Sigmoid colon (tissue), 7 donors: ENCODE data around the gene HDAC9. TPM values are rescaled to one million over a fixed set of nuclear protein-coding genes. Genes with fewer than 3 reads are reported as not detected.
A peak's percentile ranks its signal among the peaks of the same experiment; 100 is the strongest.

ENCODE experiments used
- DNase-seq: peaks from one replicate; pipeline ENCODE4 v3.0.0-alpha.2; 2019
- H3K27ac ChIP-seq, 4 donors: fragments of 200-600 bp; sonication (generic); one replicate each; pipeline ENCODE4 v1.5.1; 2016 to 2019; ENCODE audit warnings: mild to moderate bottlenecking in 1 of 4
- H3K27me3 ChIP-seq, 3 donors: fragments of 200-600 bp; sonication (generic); one replicate each; pipeline ENCODE4 v1.5.1; 2019; ENCODE audit warnings: mild to moderate bottlenecking in 1 of 3
- H3K36me3 ChIP-seq, 4 donors: fragments of 200-600 bp; sonication (generic); one replicate each; pipeline ENCODE4 v1.5.1; 2016 to 2019
- H3K4me1 ChIP-seq, 4 donors: fragments of 200-600 bp; sonication (generic); one replicate each; pipeline ENCODE4 v1.5.1; 2017 to 2019
- H3K4me3 ChIP-seq, 4 donors: fragments of 200-600 bp; sonication (generic); one replicate each; pipeline ENCODE4 v1.5.1; 2017 to 2019; ENCODE audit warnings: mild to moderate bottlenecking in 2 of 4, moderate library complexity in 1 of 4
- H3K9me3 ChIP-seq, 4 donors: fragments of 200-600 bp in 3 of 4; sonication (generic) in 3 of 4; one replicate each; pipeline versions ENCODE4 v1.5.1 to v1.6.1; 2013 to 2019
- CTCF ChIP-seq, 4 experiments: fragments of 450-650 bp in 3 of 4; fragments of 200-600 bp in 1 of 4; IDR thresholded peaks; one replicate each; pipeline ENCODE4 v1.5.1; 2016 to 2019; ENCODE audit warnings: antibody characterized with exemption in 4 of 4, mild to moderate bottlenecking in 3 of 4, moderate library complexity in 2 of 4
- EP300 ChIP-seq, 4 donors: sonication (generic); formaldehyde crosslinking; IDR thresholded peaks; one replicate each; pipeline ENCODE4 v1.6.1; 2017; ENCODE audit warnings: antibody characterized with exemption in 4 of 4
- POLR2A ChIP-seq, 2 donors: fragments of 450-650 bp; IDR thresholded peaks; one replicate each; pipeline ENCODE4 v1.6.1; 2016; ENCODE audit warnings: antibody characterized with exemption in 2 of 2, mild to moderate bottlenecking in 2 of 2, moderate library complexity in 2 of 2
- POLR2AphosphoS5 ChIP-seq, 4 donors: sonication (generic); formaldehyde crosslinking; IDR thresholded peaks; one replicate each; pipeline ENCODE4 v1.6.1; 2017; ENCODE audit warnings: antibody characterized with exemption in 4 of 4
- WGBS, 2 donors: extraction: QIAGEN DNeasy Blood & Tissue Kit; methylation state at CpG; one replicate each; pipeline ENCODE4 v1.1.7; 2013; 5-methylcytosine and 5-hydroxymethylcytosine counted together
- intact Hi-C: fragments of 100-400 bp; cut with DNase I; formaldehyde crosslinking; loops from one replicate; pipeline ENCODE4 v1.15.1; 2023
- polyA plus RNA-seq, 3 donors: library from polyadenylated mRNA; stranded (reverse); fragments of 200-250 nt; gene quantifications; one replicate each; pipeline ENCODE4 v1.2.3, GENCODE V29; 2013
- total RNA-seq, 4 donors: library from RNA; depleted of rRNA; stranded (reverse); fragments of >200 nt; gene quantifications; one replicate each; pipeline ENCODE4 v1.1.0, GENCODE V29; 2016
- donor health status: healthy with polysubstance abuse.
- donor health status: Bipolar disorder and iron deficiency.
- donor health status: healthy.

HDAC9 gene
- total and polyA plus RNA-seq, 7 donors: 2.4 to 38.2 (median 22.2) TPM

DNA sequence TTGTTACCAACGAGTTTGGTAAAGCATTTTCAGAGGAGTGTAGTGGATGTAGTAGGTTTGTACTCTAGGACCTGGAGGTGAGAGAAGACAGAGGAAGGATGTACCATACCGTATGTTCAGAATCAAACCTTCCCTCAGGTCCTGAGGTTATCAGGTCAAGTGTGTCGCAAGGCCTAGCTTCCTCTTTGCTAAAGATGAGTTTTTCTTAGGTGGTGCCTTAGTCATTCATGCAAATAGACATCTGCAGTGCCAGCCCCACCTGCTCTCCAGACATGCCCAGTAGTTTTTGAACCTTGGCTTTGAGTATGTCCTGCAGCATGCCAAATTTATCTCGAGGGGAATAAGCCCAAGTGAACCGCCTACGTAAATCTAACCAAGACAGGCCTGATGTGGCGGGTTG lies 71.3 kb downstream of the HDAC9 start:
- H3K27ac ChIP-seq: no peak overlapping the region
- no peaks in the 10 kb centered on the region for H3K9me3 ChIP-seq
- no peaks in the 10 kb centered on the region for H3K4me1 ChIP-seq
- no peak for DNase-seq
- no peaks in the 10 kb centered on the region for H3K27me3 ChIP-seq
- no peak for TF ChIP-seq POLR2A (IDR thresholded peaks at IDR 0.05)
- TF ChIP-seq CTCF (IDR thresholded peaks at IDR 0.05): no peak
- TF ChIP-seq EP300 (IDR thresholded peaks at IDR 0.05): no peak
- TF ChIP-seq POLR2AphosphoS5 (IDR thresholded peaks at IDR 0.05): no peak
- intact Hi-C loops: no loop called here
- 70 to 80% methylated on average over 7 of the region's 7 CpGs for WGBS, 2 donors
- no peaks in the 10 kb centered on the region for H3K36me3 ChIP-seq
- H3K4me3 ChIP-seq: no peak overlapping the region

GRCh38 chr7:18570441-18570840 lies 74.9 kb downstream of the HDAC9 start:
- no peak for DNase-seq
- intact Hi-C loops: loop anchor here (5.0 kb wide), 1 partner anchor 218 kb away; no protein-coding TSS in a partner anchor
- Histone ChIP-seq H3K36me3 (no peaks in the 10 kb centered on the region), H3K27ac (no peak overlapping the region), H3K4me3 (no peak overlapping the region), H3K4me1 (no peaks in the 10 kb centered on the region), H3K9me3 (no peaks in the 10 kb centered on the region), H3K27me3 (no peaks in the 10 kb centered on the region)
- no peak for TF ChIP-seq POLR2A (IDR thresholded peaks at IDR 0.05)
- TF ChIP-seq CTCF (IDR thresholded peaks at IDR 0.05): no peak
- TF ChIP-seq POLR2AphosphoS5 (IDR thresholded peaks at IDR 0.05): no peak
- TF ChIP-seq EP300 (IDR thresholded peaks at IDR 0.05): no peak
- WGBS, 2 donors: 31 to 76% methylated on average over 3 of the region's 3 CpGs

DNA sequence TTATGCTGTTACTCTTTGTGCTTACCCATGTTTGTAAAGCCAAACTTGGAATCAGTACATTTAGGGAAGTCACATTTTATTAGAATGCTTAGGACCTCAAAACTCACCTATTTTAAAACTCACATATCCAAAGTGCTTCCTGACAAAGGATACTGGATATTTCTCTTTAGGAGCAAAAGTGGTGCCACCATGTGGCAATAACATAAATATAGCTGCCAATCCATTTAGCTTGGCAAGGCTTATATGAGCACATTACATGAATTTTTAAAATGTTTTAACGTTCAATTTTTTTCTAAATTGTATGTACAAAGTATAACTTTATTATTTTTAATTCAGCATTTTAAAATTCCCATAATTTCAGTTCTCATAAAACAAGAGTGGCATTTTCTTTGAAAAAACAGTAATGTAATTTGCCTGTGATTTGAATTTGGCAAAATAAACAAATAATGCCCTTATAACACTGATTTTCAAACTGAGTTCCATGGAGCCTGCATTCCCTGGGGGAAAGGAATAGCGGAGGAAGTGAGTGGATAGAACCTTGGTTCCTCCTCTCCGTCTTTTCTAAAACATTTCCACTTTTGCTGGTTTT lies 75.4 kb downstream of the HDAC9 start:
- no peak for DNase-seq
- no peaks in the 10 kb centered on the region for H3K36me3 ChIP-seq
- intact Hi-C loops: loop anchor here (5.0 kb wide), 1 partner anchor 219 kb away; no protein-coding TSS in a partner anchor
- H3K9me3 ChIP-seq: no peaks in the 10 kb centered on the region
- H3K4me3 ChIP-seq: no peak overlapping the region
- H3K4me1 ChIP-seq: no peaks in the 10 kb centered on the region
- H3K27me3 ChIP-seq: no peaks in the 10 kb centered on the region
- no peak overlapping the region for H3K27ac ChIP-seq
- WGBS, 2 donors: 66 to 69% methylated on average over 3 of the region's 3 CpGs
- TF ChIP-seq CTCF (IDR thresholded peaks at IDR 0.05) (peak in 2 of 4 experiments; percentile 13 to 18), POLR2AphosphoS5 (IDR thresholded peaks at IDR 0.05) (no peak)

GRCh38 chr7:18572154-18572553 lies 76.6 kb downstream of the HDAC9 start:
- no peaks in the 10 kb centered on the region for H3K9me3 ChIP-seq
- no peaks in the 10 kb centered on the region for H3K27me3 ChIP-seq
- intact Hi-C loops: loop anchor here (5.0 kb wide), 1 partner anchor 220 kb away; no protein-coding TSS in a partner anchor
- no peaks in the 10 kb centered on the region for H3K36me3 ChIP-seq
- no peak for TF ChIP-seq EP300 (IDR thresholded peaks at IDR 0.05)
- no peak for TF ChIP-seq POLR2AphosphoS5 (IDR thresholded peaks at IDR 0.05)
- TF ChIP-seq POLR2A (IDR thresholded peaks at IDR 0.05): no peak
- no peak for TF ChIP-seq CTCF (IDR thresholded peaks at IDR 0.05)
- no peak overlapping the region for H3K4me3 ChIP-seq
- DNase-seq: no peak
- no peak overlapping the region for H3K27ac ChIP-seq
- no peaks in the 10 kb centered on the region for H3K4me1 ChIP-seq
- 91 to 93% methylated on average over 4 of the region's 4 CpGs for WGBS, 2 donors

- H3K27me3 ChIP-seq: no peaks in the 10 kb centered on the region
- intact Hi-C loops: loop anchor here (5.0 kb wide), 1 partner anchor 221 kb away; no protein-coding TSS in a partner anchor
- H3K36me3 ChIP-seq: no peaks in the 10 kb centered on the region
- H3K27ac ChIP-seq: no peak overlapping the region
- TF ChIP-seq POLR2AphosphoS5 (IDR thresholded peaks at IDR 0.05) (no peak), CTCF (IDR thresholded peaks at IDR 0.05) (no peak), EP300 (IDR thresholded peaks at IDR 0.05) (no peak), POLR2A (IDR thresholded peaks at IDR 0.05) (no peak)
- H3K4me1 ChIP-seq: no peaks in the 10 kb centered on the region
- H3K9me3 ChIP-seq: no peaks in the 10 kb centered on the region
- no peak for DNase-seq
- WGBS, 2 donors: 71 to 90% methylated on average over 1 of the region's 1 CpG
- no peak overlapping the region for H3K4me3 ChIP-seq
These were observed 77.3 kb downstream of the HDAC9 start for GRCh38 chr7:18572885-18573284.
